DMS153 treated with DMSO at 0.1 percent for 48 hours (cell line): ENCODE results near the gene CCL5.

ENCODE experiments used
- DNase-seq: peaks from one replicate; lab custom pipeline; 2025; ENCODE audit not compliant: unreplicated experiment; lab: John Stamatoyannopoulos, UW

Gene CCL5

DNA sequence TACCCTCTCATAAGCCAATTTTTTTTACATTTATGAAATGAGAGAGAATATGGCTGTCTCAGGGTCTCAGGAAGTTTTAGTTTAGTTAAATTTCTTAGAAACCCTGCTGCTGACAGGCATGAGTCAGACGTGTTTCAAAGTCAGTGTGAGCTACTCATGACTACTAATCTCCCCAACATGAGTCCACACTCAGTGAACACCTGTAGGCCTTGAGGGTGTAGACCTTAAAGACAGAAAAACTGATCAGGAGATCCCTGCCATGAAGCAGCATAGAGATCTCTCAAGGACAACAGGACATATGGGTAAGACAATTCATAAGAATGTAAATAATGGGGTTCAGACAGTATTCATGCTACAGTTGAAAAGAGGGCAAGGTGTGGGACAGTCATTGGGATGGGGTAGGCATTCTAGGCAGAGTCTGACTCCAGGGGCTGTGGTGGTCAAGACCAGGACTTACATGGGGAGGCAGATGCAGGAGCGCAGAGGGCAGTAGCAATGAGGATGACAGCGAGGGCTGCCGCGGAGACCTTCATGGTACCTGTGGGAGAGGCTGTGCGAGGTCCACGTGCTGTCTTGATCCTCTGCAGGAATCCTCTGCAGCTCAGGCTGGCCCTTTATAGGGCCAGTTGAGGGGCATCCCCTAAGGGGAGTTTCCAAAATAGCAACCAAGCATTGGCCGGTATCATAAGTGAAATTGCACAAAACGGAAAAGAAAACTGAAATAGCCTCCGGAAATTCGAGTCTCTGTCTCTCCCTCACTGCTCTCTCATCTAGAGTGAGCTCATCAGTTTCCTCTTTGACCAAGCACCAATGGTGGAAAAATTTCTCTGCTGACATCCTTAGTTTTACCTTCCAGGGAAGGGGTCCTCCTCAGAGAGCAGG lies at the start of gene CCL5:
TSS of gene CCL5 (minus strand) at position 588 of the 882 bp plus-strand sequence.
- DNase-seq, result no peak

GRCh38 chr17:35927714-35928113 lies 47.6 kb upstream of the CCL5 start:
- DNase-seq, result no peak

- no peak for DNase-seq
These were observed 43.5 kb upstream of the CCL5 start for GRCh38 chr17:35923609-35924114.

GRCh38 chr17:35920229-35920628 lies 40.1 kb upstream of the CCL5 start:
- no peak for DNase-seq

GRCh38 chr17:35918665-35919064 lies 38.5 kb upstream of the CCL5 start:
- no peak for DNase-seq

DNA sequence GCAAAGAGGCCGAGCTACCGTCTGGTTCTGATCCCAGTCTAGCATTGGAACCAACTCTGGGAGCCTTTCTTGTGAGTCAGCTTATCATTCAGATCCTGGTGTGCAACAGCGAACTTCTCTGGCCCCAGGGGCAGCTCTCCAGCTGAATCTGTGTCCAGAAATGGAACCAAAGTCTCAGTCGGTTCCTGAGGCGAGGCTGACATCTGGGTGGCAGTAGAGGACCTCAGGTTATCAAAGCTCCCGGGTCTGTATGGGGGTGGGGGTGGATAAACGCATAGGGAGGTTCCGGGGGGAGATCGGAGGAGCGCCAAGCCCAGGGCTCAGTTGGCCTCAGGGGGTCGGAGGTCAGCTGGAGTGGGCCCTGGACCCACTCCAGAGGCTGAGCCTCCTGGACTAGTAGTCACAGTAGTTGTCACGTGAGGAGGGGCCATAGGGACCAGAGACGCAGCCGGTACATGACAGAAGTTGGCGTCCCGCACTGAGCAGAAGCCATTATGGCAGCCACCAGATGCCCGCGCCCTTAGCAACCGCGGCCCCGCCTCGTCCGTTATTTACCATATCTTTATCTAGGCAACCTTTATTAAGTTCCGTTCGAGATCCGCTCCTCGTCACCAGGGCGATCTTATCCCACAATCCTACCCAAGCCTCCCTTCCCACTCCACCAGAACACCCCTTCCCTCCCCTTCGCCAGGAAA lies 37.5 kb upstream of the CCL5 start:
- no peak for DNase-seq

- DNase-seq, result no peak
These were observed 35.2 kb upstream of the CCL5 start for GRCh38 chr17:35915153-35915964.

DNA sequence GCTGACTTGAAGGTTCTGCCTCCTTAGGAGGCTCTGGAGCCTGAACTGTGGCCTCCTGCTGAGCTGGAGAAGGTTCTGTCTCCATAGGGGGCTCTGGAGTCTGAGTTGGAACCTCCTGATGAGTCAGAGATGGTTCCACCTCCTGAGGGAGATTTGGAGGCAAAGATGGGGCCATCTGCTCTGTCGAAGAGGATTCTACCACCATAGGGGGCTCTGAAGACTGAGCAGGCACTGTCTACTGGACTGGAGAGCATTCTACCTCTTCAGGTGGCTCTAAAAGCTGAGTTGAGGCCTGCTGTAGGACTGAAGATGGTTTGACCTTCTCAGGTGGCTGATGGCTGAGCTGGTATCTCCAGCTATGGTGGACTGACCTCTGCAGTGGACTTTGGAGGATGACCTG lies 34.2 kb upstream of the CCL5 start:
- no peak for DNase-seq

DNA sequence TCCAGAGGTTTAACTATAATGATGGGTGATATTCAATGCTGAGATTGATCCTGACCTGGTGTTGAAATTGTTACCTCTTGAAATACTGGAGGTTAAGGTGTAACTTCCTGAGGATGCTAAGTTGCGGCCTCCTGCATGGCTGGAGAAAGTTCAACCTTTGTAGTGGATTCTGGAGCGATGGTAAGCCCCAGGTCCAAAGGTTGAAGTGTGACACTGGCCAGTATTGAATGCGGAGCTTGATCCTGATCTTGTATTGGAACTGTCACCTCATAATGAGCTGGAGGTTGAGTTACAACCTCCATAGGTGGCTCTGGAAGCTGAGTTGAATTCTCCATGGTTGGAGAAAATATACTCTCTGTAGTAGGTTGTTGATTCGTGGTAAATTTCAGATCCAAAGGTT lies 33.4 kb upstream of the CCL5 start:
- DNase-seq, result no peak

- no peak for DNase-seq
These were observed 32.8 kb upstream of the CCL5 start for GRCh38 chr17:35912942-35913341.

GRCh38 chr17:35912339-35912912 lies 32.3 kb upstream of the CCL5 start:
- DNase-seq, result no peak

DNA sequence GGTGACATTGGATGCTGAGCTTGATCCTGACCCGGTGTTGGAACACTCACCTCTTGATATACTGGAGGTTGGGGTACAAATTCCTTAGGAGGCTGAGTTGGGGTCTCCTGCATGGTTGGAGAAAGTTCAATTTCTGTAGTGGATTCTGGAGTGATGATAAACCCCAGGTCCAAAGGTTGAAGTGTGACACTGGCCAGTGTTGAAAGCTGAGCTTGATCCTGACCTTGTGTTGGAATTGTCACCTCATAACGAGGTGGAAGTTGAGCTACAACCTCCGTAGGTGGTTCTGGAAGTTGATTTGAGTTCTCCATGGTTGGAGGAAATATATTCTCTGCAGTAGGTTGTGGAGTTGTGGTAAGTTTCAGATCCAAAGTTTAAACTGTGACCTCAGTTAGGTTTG lies 29.2 kb upstream of the CCL5 start:
- no peak for DNase-seq

DNA sequence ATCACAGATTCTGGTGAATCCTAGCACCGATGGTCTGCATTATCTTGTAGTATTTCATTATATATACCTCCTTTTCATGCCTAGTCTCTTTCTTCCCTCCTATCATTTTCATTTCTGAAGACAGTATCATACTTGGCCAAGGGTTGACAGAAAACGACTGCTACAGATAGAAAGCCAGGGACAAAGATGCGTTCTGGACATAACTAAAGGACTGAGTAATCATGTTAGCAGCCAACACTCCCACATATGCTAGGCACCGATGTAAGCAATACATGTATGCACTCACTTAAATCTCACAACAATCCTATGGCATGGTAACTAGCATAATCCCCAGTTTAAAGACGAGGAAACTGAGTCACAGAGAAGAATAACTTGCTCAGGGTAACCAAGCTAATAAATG lies 27.5 kb upstream of the CCL5 start:
- DNase-seq, result no peak

DNA sequence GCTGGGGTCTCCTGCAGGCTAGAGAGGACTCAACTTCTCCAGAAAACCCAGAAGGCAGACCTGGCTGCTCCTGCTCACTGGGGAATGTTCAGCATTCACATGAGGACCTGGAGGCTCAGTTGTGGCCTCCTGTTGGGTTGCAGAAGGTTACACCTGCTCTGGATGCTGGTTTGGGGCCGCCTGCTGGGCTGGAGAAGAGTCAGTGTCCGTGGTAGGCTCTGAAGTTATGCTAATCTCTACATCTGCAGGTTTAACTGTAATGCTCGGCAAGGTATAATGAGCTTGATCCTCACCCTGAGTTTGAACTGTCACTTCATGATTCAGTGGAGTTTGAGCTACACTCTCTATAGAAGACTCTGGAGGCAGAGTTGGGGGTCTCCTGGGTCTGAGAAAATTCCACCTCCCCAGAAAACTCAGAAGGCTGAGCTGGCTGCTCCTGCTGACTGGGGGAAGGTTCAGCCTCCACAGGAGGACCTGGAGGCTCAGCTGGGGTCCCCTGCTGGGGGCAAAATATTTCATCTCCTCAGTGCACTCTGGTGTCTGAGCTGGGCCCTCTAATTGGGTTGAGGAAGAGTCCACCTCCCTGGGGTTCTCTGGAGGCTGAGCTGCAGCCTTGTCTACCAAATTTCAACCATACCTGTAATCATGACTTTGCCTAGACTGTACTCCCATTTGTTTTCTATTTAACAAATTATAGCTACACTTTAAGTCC lies 26.9 kb upstream of the CCL5 start:
- DNase-seq, result no peak

DNA sequence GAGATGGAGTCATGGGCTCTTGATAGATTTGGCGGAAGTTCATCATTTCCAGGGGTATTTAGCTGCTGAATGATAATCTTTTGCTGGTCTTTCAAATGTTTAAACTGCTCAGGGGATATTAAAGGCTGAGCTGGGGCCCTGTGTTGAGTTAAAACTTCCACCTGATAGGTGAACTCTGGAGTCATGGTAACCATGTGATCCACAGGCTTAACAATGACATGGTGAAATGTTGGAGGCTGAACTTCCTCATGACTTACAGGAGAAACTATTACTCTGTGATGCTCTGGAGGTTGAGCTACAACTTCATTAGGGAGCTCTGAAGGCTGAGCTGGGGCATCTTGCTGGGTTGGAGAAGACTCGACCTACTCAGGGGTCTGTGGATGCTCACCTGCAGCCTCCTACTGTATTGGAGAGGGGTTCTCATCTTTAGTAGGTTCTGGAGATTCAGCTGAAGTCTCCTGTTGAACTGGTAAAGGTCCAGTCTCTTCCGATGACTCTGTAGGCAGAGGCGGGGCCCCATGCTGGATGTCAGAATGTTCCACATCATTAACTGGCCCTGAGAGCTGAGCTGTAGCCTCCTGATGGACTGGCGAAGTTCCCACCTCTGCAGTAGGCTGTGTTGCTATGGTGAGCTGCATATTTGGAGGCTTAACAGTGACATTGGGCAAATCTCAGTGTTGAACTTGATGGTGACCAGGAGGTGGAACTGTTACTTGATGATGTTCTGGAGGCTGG lies 26.2 kb upstream of the CCL5 start:
- DNase-seq, result no peak

GRCh38 chr17:35903451-35903850 lies 23.3 kb upstream of the CCL5 start:
- DNase-seq, result no peak

GRCh38 chr17:35901631-35902175 lies 21.5 kb upstream of the CCL5 start:
- no peak for DNase-seq

DNA sequence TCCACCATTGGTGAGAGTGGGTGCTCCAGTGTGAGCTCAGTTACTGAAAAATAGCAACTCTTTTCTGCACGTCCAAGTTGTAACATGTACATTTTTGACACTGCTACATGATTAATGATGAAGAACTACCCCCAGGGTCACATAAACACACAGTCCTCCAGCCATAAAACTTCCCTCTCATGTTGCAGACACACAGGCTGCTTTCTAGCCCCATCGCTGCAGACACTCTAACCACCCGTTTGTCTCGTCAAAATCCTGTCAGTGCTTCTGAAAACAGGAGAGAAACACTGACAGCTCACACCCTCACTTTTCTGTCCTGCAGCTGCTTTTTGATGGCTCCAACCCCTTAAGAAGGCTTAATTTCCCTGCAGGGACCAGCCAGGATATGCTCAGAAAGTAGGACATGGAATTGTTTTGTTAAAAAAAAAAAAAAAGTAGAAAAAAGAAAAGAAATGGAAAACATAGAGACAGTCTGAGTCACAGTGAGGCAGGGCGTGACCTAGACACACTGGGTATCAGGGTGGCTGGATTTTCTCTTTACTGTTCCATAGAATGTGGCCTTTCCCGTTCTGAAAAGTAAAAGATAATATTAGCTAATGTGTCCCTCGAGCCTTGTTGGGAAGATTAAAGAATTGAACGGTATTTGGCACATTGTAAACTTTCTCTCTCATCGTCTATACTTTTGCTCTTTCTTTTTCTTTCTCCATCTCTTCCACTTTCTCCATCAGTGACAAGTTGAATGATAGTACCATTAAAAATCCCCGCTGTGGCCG lies 20.7 kb upstream of the CCL5 start:
- no peak for DNase-seq

DNA sequence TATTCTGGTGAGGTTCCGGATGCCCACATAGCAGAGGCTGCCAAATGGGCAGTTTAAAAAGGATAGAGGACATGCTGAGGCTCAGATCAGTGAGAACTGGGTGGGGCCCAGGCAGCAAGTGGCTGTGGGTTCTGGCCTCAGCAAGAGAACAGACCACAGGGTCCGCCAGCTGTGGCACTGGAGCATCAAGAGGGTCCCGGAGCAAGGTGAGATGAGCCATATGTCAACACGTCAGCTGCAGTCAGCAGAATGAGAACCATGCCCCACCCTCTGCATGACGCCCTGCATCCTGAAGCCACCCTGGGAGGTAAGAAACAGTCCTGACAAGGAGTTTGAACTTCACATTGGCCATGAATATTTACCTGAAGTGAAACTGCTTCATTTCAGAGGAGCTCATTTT lies 20.1 kb upstream of the CCL5 start:
- DNase-seq, result no peak
